DMS 273 treated with DMSO at 0.1 percent for 48 hours (cell line): Measurements from ENCODE around the gene NTNG2.
"Not testable (repeated sequence)": the region's sequence is repeated elsewhere in the genome, so short reads cannot be mapped to it uniquely, and the experiment has no call there.

ENCODE experiments used
- DNase-seq: peaks from one replicate; lab custom pipeline; 2025; lab: John Stamatoyannopoulos, UW

Gene NTNG2, protein sequence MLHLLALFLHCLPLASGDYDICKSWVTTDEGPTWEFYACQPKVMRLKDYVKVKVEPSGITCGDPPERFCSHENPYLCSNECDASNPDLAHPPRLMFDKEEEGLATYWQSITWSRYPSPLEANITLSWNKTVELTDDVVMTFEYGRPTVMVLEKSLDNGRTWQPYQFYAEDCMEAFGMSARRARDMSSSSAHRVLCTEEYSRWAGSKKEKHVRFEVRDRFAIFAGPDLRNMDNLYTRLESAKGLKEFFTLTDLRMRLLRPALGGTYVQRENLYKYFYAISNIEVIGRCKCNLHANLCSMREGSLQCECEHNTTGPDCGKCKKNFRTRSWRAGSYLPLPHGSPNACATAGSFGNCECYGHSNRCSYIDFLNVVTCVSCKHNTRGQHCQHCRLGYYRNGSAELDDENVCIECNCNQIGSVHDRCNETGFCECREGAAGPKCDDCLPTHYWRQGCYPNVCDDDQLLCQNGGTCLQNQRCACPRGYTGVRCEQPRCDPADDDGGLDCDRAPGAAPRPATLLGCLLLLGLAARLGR

DNA sequence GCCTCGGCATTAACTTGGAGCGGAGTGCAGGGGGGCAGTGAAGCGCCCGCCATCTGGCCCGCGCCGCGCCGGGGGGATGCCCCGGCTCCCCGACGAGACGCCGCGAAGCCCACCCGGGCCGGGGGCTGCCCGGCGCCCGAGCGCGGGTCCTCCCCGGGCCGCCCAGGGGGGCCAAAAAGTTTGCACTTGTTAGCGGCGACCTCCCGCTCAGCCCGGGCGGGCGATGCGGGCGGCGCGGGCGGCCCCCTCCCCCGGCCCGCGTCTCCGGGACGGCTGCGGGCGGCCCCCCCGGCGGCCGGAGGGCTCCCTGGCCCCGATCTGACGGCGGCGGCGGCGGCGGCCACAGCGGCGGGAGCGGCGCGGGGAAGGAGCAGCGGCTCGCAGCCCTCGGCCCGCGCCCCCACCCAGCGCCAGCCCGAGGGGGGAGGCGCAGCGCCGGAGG is at the start of gene NTNG2:
Gene NTNG2 (plus strand): TSS at position 316 of the 442 bp plus-strand sequence. CDS start 4,774 bp downstream, outside the sequence.
- no peak for DNase-seq

DNA sequence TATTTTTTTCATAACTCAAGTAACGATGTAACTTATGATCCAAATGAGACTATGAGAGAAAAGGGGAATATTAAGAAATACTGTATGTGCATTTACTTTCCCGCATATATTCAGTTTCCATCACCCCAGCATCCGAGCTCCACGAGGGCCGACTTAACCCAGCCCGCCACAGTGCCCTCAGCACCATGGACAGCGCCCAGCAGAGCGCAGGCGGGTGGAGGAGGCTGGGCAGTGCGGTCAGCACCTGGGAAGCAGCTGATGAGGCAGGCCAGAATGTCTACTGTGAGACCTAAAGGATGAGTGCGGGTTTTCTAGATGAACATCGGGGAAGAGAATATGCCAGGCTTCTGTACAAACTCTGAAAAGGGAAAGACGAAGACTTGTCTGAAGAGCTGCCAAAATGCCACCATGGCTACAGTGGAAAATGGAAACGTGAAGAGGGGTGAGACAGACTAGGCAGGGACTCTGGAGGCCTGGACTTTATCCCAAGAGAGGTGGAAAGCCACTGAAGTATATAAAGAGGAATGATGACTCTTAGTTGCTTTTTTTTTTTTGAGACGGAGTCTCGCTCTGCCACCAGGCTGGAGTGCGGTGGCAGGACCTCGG is 47.7 kb upstream of the NTNG2 start:
- no peak for DNase-seq

DNA sequence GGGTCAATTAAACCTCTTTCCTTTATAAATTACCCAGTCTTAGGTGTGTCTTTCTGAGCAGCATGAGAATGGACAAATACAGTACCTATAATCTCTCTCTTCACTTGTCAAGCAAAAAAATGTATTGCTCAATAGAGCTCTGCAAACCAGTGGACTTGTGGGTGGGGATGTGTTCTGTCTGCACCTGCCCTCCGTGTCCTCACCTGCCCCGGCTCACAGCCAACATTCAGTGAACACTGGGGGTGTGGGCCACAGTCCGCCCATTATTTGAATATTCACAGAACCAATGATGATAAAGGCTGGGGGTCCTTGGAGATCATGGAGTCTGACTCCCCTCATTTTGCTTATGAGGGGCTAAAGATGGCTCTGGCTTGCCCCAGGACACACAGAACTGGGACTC is 45.3 kb upstream of the NTNG2 start:
- DNase-seq = no peak

DNA sequence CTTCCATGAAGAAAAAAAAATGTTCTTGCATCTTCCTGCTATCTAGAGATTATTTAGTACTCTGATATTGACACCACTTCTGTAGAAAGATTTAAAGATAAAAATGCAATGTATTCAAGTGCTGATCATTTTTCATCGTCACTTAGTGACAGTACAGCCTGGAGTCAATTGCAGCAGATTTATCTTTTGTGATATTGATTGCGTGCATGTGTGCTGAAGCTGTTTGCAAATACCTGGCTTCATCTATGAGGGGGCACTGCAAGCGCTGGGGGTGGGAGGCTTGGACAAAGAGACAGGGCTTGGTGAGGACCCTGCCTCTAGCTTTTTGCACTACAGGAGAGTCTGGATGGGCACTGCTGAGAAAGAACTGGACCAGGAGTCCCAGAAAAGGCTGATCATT is 44.2 kb upstream of the NTNG2 start:
- DNase-seq = no peak

DNA sequence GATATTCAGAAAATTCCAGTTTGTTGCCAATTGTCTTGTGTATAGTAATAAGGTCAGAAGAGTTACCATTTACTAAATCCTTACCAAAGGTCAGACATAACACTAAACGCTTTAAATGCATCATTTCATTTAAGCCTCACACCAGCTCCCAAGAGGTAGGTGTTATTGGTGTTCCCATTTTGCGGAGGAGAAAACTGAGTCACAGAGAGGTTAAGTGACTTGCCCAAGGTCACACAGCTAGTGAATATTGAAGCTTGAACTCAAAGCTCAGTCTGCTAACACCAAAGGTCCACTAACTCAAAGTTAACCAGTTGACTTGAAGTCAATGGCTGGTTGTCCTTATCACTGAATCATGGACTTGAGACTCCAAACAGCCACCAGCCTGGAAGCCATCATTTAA is 40.8 kb upstream of the NTNG2 start:
- no peak for DNase-seq

DNA sequence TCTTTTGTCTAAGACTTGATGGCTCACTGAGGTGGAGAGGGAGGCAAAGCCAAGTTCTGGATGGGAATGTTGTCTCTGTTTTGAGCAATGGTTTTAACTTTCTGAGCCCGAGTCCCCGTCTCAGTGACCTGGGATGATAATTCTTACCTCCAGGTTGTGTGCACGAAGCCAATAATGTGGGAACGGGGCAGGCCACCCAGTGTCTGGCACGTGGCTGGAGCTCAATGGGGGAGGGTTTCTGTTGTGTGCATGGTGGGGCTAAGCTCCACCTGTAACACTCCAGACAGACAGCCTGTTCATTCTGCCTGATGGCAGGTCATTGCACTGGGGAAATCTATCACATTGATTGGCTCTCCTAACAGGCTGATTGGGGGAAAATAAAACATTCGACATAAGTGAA is 37.1 kb upstream of the NTNG2 start:
- no peak for DNase-seq

DNA sequence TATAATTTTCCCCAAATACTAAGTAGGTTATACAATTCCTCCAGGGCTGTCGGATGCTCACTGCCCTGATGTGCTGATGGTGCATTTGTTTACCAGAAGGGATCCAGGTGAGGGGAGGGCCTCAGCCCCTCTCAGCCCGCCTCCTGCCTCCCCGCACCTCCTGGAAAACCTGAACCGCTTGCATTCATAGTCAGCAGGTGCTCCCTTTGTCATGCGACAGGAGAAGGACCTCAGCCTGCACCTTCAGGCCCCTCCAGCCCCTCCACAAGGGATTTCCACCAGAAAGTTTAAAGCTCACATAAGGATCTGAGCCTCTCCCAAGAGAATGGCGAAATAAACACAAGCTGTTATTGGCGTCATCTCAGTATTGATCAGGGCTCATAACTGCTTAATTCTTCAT is 36.5 kb upstream of the NTNG2 start:
- no peak for DNase-seq

DNA sequence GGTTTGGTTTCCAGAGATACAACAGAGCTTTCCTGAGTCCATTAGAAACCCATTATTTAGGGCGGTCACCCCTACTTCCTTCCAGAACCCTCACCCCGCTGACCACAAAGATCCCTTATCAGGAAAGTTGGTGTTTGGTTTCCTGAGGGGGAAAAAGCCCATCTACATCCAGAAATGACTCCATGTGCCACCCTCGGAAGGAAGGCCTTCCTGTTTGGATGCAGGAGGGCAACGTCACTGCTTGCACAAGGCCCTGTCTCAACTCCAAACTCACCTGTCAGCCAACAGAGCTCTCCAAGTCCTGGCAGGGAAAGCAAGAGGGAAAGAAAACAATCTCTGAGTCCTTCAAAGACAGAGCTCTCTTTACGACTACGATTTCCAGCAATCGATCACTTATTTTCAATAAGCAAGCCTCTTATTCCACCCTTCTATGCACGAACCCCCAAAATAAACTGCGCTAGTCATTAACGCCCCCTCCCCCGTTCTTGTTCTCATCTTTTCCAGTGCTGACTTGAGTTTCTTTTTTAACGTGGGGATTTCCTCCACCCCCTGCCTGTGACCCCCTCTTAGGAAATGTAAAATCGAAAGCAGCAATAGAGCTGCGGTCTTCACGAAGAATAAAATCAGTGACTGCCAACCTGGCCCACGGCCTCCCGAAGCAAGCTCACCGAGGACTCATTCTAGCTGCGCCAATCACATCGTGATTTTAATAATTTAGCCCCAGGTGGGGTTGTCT is 35.7 kb upstream of the NTNG2 start:
- no peak for DNase-seq

DNA sequence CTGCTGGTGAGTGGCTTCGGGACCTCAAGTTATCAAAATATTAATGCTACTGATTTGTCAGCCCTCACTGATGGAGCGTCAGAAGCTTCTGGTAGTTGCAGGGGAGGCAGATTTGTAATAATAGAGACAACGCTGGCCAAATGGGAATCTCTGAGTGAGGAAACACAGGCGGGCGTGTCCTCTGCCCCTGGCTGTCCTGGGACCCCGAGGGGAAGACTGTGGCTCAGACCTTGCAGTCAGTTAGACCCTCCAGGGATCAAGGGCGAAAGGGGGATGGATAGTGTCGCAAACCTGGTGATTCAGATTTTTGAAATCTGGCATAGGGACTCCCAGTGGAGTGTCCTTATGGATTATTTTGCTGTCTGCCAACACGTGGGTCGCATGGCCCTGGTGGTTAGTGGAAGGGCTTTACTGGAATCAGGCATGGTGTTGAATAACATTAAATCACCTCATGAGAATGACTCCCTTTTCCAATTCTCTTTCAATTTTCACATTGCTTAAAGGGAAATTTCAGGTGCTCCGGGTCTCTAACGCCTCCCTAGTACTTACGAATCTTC is 35.1 kb upstream of the NTNG2 start:
- no peak for DNase-seq

DNA sequence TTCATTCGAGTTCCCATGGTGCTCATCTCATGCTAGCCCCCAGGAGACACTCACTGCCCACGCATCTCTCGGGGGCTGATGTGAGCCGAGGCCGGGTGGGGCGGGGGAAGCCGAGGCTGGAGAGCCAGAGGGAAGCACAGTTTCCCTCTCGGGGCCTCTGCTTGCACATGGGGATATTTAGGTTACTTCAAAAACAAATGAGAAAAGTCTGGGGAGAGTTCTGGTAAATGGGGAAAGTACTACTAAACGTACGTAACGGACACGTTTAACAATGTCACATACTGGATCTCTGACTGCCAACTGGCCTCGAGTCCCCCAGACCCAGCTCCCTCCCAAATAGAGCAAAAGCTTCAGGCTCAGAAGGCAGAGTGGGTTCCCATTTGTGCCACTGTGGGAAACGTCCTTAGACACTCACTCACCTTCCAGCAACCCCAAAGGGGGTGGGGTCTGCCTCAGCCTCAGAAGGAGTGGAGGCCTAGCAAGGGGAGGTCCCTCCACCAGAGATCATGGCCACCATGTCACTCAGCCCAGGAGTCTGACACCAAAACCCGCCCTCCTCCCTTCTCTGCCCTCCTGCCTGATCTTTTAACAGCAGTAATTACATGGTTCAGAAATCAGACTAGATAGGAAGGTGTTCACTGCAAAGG is 33.8 kb upstream of the NTNG2 start:
- DNase-seq = no peak

DNA sequence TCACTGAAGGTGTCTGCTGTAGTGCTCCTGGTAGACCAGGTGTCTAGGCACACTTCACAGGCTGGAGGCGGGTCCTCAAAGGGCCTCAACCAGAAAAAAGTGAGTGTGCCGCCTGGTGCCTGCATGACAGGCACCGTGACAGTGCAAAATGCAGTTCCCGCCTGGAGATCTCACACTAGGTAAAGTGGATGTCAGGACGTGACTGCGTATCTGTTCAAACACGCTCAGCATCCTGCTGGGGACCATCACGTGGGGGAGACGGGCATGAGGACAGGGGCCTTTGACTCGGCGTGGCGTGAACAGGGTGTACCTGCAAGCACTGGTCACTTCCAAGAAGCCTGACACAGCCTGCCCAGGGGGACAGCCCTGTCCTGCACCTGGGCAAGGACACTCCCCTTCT is 32.3 kb upstream of the NTNG2 start:
- no peak for DNase-seq

DNA sequence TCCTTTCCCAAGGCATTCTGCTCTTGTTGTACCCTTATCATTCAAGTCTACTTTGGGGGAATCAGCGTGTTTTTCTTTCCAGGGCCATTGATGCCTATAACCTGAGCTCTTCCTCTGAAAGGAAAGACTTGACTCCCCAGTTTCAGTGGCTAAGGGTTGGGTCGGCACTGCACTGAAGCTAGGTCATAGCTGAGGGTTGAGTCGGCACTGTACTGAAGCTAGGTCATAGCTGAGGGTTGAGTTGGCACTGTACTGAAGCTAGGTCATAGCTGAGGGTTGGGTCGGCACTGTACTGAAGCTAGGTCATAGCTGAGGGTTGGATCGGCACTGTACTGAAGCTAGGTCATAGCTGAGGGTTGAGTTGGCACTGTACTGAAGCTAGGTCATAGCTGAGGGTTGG is 27.8 kb upstream of the NTNG2 start:
- not testable (repeated sequence) for DNase-seq

DNA sequence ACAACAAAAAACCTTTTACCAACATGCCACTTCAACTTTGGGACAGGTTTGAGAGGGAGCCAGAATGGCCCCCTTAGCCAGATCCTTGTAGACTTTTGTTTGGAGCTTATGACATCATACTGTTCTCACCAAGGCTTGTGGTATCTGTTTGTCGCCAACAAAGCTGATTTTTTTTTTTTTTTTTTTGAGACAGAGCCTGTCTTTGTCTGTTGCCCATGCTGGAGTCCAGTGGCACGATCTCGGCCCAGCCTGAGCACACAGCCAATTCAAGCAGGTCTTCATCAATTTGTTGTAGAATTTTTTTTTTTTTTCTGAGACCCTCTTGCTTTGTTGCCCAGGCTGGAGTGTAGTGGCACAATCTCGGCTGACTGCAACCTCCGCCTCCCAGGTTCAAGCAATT is 26.4 kb upstream of the NTNG2 start:
- no peak for DNase-seq

DNA sequence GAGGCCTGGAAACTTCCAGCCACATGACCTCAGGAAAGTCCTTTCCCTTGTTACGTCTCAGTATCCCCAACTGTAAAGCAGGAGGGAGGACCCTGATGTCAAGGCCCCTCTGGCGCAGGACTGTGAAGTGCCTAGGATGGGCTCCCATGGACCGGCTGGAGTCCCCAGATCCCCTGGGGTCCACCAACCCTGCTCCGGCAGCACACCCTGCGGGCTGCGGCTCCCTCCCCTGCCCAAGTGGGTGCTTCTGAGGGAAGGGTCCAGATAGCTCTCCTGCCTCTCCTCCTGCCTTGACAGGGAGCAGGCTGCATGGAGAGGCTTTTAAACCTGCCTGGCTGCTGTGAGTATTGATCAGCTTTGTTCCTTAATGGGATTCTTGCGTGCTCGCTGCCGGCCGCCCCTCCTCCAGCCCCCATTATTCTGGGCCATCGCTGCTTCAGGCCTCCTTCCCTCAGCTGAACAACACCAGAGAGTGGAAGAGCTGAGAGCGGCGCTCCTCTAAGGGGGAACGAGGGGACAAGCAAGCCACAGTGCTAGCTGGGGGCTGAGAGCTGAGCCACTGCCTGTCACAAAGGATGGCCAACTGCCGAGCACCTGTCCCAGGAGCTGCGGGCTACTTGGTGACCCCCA is 25.6 kb upstream of the NTNG2 start:
- no peak for DNase-seq

DNA sequence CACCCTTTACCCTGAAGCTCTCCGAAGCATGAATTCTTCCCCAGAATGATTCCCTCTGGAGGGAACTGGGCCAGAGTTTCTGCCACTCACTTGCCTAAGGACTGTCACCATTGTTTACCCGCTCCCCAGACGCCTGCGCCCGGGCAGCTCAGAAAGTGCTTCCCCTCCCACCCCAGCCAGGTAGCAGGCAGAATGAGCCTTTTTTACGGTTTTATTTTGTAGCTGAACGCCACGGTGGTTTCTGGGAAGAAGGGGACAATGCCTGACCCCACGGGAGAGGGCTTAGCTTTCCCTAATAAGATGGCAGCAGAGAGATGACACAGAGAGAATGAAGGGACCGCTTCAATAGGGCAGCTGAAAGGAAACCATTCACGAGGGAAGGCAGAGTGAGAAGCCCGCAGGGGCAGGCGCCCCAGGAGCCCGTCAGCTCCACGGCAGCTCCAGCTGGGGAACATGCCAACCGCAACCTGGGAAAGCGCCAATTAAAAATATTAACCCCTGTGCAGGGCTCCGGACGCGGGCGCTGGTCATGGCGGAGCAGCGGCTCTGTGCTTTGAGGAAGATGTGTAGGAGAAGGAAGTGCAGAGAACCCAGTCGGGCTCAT is 20.4 kb upstream of the NTNG2 start:
- DNase-seq = no peak

DNA sequence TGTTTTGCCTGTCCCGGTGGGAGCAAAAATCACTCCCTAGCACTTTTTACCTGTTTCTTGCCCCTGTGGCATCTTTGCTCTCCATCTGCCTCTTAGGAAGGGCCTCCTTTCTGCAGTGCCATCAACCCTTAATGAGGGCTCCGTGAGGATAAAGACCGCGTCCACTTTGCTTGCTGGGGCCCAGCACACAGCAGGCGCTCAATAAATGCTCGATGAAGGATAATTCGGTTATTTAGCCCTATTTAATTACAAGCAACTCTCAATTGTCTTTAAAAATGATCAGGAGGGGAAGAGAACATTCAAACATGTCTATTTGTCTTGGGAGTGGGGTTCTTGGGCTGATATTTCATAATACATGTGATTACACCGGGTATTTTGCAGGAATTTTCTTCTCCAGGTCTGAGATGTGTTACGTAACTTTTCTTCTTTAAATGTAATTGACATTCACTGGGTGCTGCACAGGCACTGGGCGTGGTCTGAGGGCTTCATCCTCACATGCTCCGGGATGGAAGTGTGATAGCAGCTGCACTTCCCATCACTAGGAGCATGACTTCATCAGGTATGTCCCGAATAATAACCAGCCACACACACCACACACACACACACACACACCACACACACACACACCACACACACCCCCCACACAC is 19.8 kb upstream of the NTNG2 start:
- no peak for DNase-seq

DNA sequence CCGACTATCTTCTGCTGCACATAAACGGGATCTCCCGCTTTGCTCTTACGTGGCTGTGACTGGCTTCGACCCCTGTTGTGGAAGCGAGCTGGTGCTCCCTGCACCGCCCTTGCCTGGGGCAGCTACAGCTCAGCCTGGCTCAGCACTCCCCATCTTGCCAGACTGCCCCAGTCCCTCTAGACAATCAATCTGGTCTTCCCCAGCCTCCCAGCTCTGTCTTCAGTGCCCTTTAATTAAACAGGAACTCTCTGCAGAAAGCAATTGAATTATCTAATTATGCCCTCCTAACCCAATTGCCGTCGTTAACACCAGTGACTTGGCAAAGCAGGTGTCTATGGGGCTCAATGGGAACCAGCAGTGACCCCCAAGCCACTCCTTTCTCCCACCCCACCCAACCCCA is 18.9 kb upstream of the NTNG2 start:
- DNase-seq = no peak

DNA sequence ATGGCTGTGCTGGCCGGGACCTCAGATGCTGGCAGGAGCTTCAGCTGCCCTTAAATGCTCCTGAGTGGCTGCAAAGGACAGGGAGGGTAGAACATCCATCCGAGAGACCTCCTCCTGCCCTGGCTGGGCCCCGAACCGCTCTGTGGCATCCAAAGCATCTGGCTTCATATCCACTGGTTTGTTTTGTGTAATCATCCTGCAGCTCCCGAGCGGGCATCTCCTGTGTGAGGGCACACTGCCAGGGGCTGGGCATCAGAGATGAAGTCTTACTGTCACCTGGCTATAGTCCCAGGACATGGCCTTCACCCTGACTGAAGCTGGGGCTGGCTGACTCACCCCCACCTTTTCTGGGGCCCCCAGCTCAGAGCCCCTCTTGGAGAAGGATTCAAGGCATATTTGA is 18.5 kb upstream of the NTNG2 start:
- DNase-seq = no peak

DNA sequence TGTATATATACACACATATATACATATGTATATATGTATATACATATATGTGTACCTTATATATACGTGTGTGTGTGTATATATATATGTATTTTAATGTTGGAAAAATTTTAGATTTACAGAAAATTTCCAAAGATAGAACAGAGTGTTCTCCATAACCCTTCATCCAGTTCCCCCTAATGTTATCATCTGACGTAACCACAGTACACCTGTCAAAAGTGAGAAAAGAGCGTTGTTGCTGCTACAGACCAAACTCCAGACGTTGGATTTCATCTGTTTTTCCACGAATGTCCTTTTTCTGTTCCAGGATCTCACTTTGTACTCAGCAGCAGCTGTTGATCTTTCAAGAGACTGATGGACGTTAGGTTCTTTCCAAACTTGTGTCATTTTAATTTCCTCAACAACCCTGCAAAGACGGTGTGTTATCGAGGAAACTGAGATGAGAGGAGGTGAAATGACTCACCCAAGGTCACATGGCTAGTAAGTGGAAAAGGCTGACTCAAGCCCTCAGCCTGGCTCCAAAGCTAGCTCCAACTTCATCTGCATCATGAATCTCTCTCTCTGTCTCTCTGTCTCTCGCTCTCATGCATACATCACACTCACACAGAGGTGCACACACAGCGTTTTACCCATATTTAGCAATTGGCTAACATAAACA is 17.0 kb upstream of the NTNG2 start:
- no peak for DNase-seq

DNA sequence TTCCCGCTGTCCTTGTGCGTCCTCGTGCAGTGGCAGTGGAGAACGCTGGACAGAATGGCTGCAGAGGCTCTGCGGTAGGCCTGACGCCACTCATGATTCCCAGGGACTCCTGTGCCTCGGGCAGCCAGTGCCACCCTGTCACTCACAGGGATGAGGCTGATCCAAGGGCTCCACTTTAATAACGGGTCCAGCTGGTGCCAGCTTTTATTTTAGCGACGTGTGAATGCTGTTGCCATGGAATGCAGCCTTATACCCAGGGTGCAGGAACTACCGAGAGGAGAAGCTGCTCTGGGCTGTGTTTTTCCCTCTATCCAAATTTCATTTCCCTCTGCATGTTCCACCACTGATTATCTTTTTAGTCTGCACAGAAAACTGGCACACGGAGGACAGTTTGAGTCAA is 15.8 kb upstream of the NTNG2 start:
- DNase-seq = no peak
